K562 (cell line): ENCODE measurements around the gene TRAF7. TPM values are rescaled to one million over a fixed set of nuclear protein-coding genes. Genes with fewer than 3 reads are reported as not detected.
A peak's percentile ranks its signal among the peaks of the same experiment; 100 is the strongest.

ENCODE experiments used
- ATAC-seq: fragments of 200-7000 bp; cut with Tn5 transposase; 3 replicates; pipeline ENCODE4 v1.9.1; 2020; ENCODE audit warnings: moderate library complexity
- BruUV-seq: library from RNA; stranded (reverse); fragments of 400-500 nt; replicated peaks from 2 replicates; lab custom pipeline; 2021; lab: Mats Ljungman, UMichigan
- CTCF ChIA-PET: fragments of 300-600 bp; formaldehyde crosslinking; extraction: SDS; loops from one replicate; lab custom pipeline; 2021; ENCODE audit warnings: low intra/inter-chr PET ratio; lab: Yijun Ruan, JAX
- POLR2A ChIA-PET: fragments of 300-600, 350-650 bp; sonication (Branson Sonifier 250); formaldehyde crosslinking; extraction: SDS; loops from one replicate; lab custom pipeline; 2021; ENCODE audit warnings: antibody characterized with exemption, inconsistent platforms; lab: Yijun Ruan, JAX
- DNase-seq, 4 experiments: peaks; one replicate each; pipeline versions ENCODE4 v3.0.0 to v3.0.0-alpha.2; 2011 to 2018; ENCODE audit warnings: low spot score in 3 of 4, mixed read lengths in 3 of 4; ENCODE audit errors: extremely low read depth in 1 of 4
- FAIRE-seq: peaks from 2 replicates; lab custom pipeline; 2011; peaks lifted over from hg19 to GRCh38; lab: Jason Lieb, UNC
- H2AFZ ChIP-seq: 2 replicates; pipeline ENCODE4 v1.6.0; 2011; ENCODE audit warnings: low read depth, low read length, control low read depth, inconsistent platforms
- H3K27ac ChIP-seq: fragments of 200-600 bp; 3 replicates; pipeline ENCODE4 v1.8.0; 2011; ENCODE audit warnings: low read depth, mild to moderate bottlenecking, control low read depth, inconsistent platforms, low read length, moderate library complexity, mixed read lengths; ENCODE audit errors: extremely low read depth
- H3K27me3 ChIP-seq, 2 experiments: fragments of 300-600 bp in 1 of 2; 2 replicates in 1 of 2; 3 replicates in 1 of 2; pipeline versions ENCODE4 v1.6.0 to v1.8.0; 2011; ENCODE audit warnings: inconsistent platforms in 2 of 2, low read length in 2 of 2, mild to moderate bottlenecking in 1 of 2, mixed read lengths in 1 of 2, moderate library complexity in 1 of 2; ENCODE audit not compliant: control insufficient read depth in 2 of 2, insufficient read depth in 2 of 2
- H3K36me3 ChIP-seq: fragments of 300-600 bp; 3 replicates; pipeline ENCODE4 v1.8.0; 2011; ENCODE audit warnings: mild to moderate bottlenecking, low read length, inconsistent platforms; ENCODE audit not compliant: control insufficient read depth, insufficient read depth
- H3K4me1 ChIP-seq, 2 experiments: fragments of 200-600 bp in 1 of 2; replicated peaks in 1 of 2; 2 replicates in 1 of 2; 3 replicates in 1 of 2; pipeline versions ENCODE4 v1.5.1 to v1.8.0; 2011; ENCODE audit warnings: inconsistent platforms in 2 of 2, low read length in 2 of 2, mild to moderate bottlenecking in 1 of 2, mixed read lengths in 1 of 2, moderate library complexity in 1 of 2; ENCODE audit not compliant: control insufficient read depth in 2 of 2, insufficient read depth in 2 of 2
- H3K4me2 ChIP-seq: 2 replicates; pipeline ENCODE4 v1.6.1; 2011; ENCODE audit warnings: low read length, control low read depth, inconsistent platforms, mixed read lengths; ENCODE audit not compliant: insufficient read depth
- H3K4me3 ChIP-seq: fragments of 200-600 bp; sonication (generic), shearing (Covaris generic); 2 replicates; pipeline ENCODE4 v1.5.1; 2016; ENCODE audit warnings: control low read depth, inconsistent platforms
- H3K79me2 ChIP-seq: fragments of 200-600 bp; 3 replicates; pipeline ENCODE4 v1.8.0; 2011; ENCODE audit warnings: low read length, inconsistent platforms; ENCODE audit not compliant: control insufficient read depth, insufficient read depth
- H3K9ac ChIP-seq, 2 experiments: 2 replicates each; pipeline versions ENCODE4 v1.6.0 to v1.6.1; 2011; ENCODE audit warnings: low read depth in 2 of 2, low read length in 2 of 2, control low read depth in 1 of 2, inconsistent platforms in 1 of 2, mild to moderate bottlenecking in 1 of 2, mixed read lengths in 1 of 2; ENCODE audit not compliant: insufficient read depth in 1 of 2
- H3K9me1 ChIP-seq: one replicate; pipeline ENCODE4 v1.6.0; 2011; ENCODE audit warnings: inconsistent platforms, mild to moderate bottlenecking, low read length, moderate library complexity; ENCODE audit not compliant: control insufficient read depth, insufficient read depth
- H3K9me3 ChIP-seq: replicated peaks from 2 replicates; pipeline ENCODE4 v1.5.1; 2011; ENCODE audit warnings: low read depth, low read length, inconsistent platforms; ENCODE audit not compliant: control insufficient read depth, insufficient read depth
- H4K20me1 ChIP-seq: replicated peaks from 2 replicates; pipeline ENCODE4 v1.6.1; 2011; ENCODE audit warnings: low read length, inconsistent platforms, mixed read lengths; ENCODE audit not compliant: control insufficient read depth, insufficient read depth
- ATF1 ChIP-seq, 2 experiments: fragments of 450-650 bp in 1 of 2; IDR thresholded peaks; 2 replicates each; pipeline ENCODE4 v1.6.1; 2016; ENCODE audit warnings: missing compliant biosample characterization in 1 of 2, missing genetic modification characterization in 1 of 2
- CBX2 ChIP-seq: fragments of 200-600 bp; sonication (generic); IDR thresholded peaks from one replicate; pipeline ENCODE4 v1.6.1; 2012; ENCODE audit warnings: mild to moderate bottlenecking, low read length, inconsistent platforms; ENCODE audit not compliant: insufficient read depth, poor library complexity, severe bottlenecking
- DMBX1 ChIP-seq: fragments of 250-450 bp; sonication (Bioruptor Pico); IDR thresholded peaks from 2 replicates; pipeline ENCODE4 v1.8.0; 2022; ENCODE audit warnings: inconsistent platforms, mild to moderate bottlenecking, moderate library complexity, borderline replicate concordance
- GTF3C2 ChIP-seq: IDR thresholded peaks from 3 replicates; pipeline ENCODE4 v1.6.1; 2011; ENCODE audit warnings: borderline replicate concordance, mild to moderate bottlenecking, moderate library complexity; ENCODE audit not compliant: insufficient read length; ENCODE audit errors: extremely low read depth
- HNRNPH1 ChIP-seq: fragments of 200-400 bp; formaldehyde crosslinking; optimal IDR thresholded peaks from 2 replicates; pipeline ENCODE3; 2017; ENCODE audit warnings: low read depth, mild to moderate bottlenecking, low read length, moderate library complexity
- MYC ChIP-seq, 2 experiments: fragments of 250-450 bp in 1 of 2; sonication (Bioruptor Pico) in 1 of 2; IDR thresholded peaks; 2 replicates each; pipeline versions ENCODE4 v1.5.1 to v1.6.1; 2012 to 2021; ENCODE audit warnings: low read depth in 2 of 2, borderline replicate concordance in 1 of 2, improper control_type of control experiment in 1 of 2, low read length in 1 of 2, mild to moderate bottlenecking in 1 of 2, moderate library complexity in 1 of 2
- SAFB ChIP-seq: fragments of 200-400 bp; formaldehyde crosslinking; IDR thresholded peaks from 2 replicates; pipeline ENCODE4 v1.6.1; 2017; ENCODE audit warnings: low read depth, low read length, borderline replicate concordance
- THRAP3 ChIP-seq: fragments of 450-650 bp; IDR thresholded peaks from 2 replicates; pipeline ENCODE4 v1.6.1; 2016; ENCODE audit warnings: mild to moderate bottlenecking, inconsistent platforms, borderline replicate concordance
- ZBTB49 ChIP-seq: sonication (generic); formaldehyde crosslinking; IDR thresholded peaks from 2 replicates; pipeline ENCODE4 v1.8.0; 2022; ENCODE audit warnings: missing genetic modification reagents, mild to moderate bottlenecking, borderline replicate concordance
- ZNF696 ChIP-seq: fragments of 250-450 bp; sonication (Bioruptor Pico); conservative IDR thresholded peaks from 2 replicates; pipeline ENCODE4 v1.4.0; 2020; ENCODE audit warnings: mild to moderate bottlenecking, moderate library complexity
- WGBS: fragments of 100-300 bp; shearing (Covaris generic); methylation state at CpG from one replicate; pipeline ENCODE4 v1.1.6; 2016; ENCODE audit warnings: low coverage, mixed read lengths; ENCODE audit not compliant: insufficient coverage; ENCODE audit errors: missing lambda C conversion rate; 5-methylcytosine and 5-hydroxymethylcytosine counted together
- in situ Hi-C: fragments of 300-500 bp; cut with MboI; formaldehyde crosslinking; loops from 4 replicates; pipeline ENCODE4 v1.15.0; 2018; ENCODE audit warnings: inconsistent platforms, mixed read lengths
- intact Hi-C: fragments of 100-400 bp; cut with micrococcal nuclease; formaldehyde crosslinking; loops from 2 replicates; pipeline ENCODE4 v1.14.2; 2022
- polyA plus RNA-seq, 8 experiments: library from polyadenylated mRNA; depleted of rRNA in 4 of 8; stranded (reverse) in 5 of 8; unstranded in 3 of 8; fragments of >200 nt; fragmentation: Nextera tagmentation in 2 of 8; fragmentation: Illumina TruSeq in 1 of 8; extraction: Ambion mirVana in 2 of 8; extraction: Trizol in 1 of 8; gene quantifications; 2 replicates each; pipeline versions ENCODE4 v1.2.1 to v1.2.3, GENCODE V29; 2011 to 2014; ENCODE audit warnings: inconsistent platforms in 1 of 8, missing spikeins in 1 of 8
- total RNA-seq, 7 experiments: library from RNA; depleted of rRNA in 6 of 7; stranded (reverse); fragments of >200 nt in 6 of 7; fragmentation: Illumina TruSeq in 2 of 7; extraction: Trizol in 2 of 7; gene quantifications; 2 replicates each; pipeline versions ENCODE4 v1.2.1 to v1.2.3, GENCODE V29; 2011 to 2021; ENCODE audit warnings: low replicate concordance in 1 of 7

The TRAF7 gene
- total and polyA plus RNA-seq, 9 of the 15 experiments (the other 6 are each of a cell fraction or from before 2014, with no cell fraction given): 1.1 to 113 (median 41.6) TPM

GRCh38 chr16:2148714-2149629 lies 6.6 kb upstream of the TRAF7 start (continued):
- TF ChIP-seq ATF1 (CRISPR knock-in tag; IDR thresholded peaks at IDR 0.05) (no peak), ATF1 (tag; IDR thresholded peaks at IDR 0.05) (0 out of 2 replicates have a peak, but pooled peaks have one; percentile 23)

GRCh38 chr16:2149630-2150417 lies 5.8 kb upstream of the TRAF7 start:
- Histone ChIP-seq H3K9ac (peak overlapping the region; percentile 34 to 91), H3K4me3 (peak overlapping the region; percentile 48; the same call in 1 of the 2 replicates)
- no peak for TF ChIP-seq HNRNPH1
- no peak for TF ChIP-seq THRAP3
- no peak for TF ChIP-seq ZBTB49 (CRISPR knock-in tag)
- TF ChIP-seq ZNF696 (CRISPR knock-in tag): no peak
- no peak for TF ChIP-seq CBX2
- no peak for TF ChIP-seq MYC (IDR thresholded peaks at IDR 0.05; ENCODE audit: low read depth, low read length)
- TF ChIP-seq MYC (CRISPR knock-in tag; IDR thresholded peaks at IDR 0.05; ENCODE audit: borderline replicate concordance, low read depth): no peak
- no peak for TF ChIP-seq DMBX1 (CRISPR knock-in tag)
- no peak for TF ChIP-seq GTF3C2
- TF ChIP-seq SAFB: no peak

More at GRCh38 chr16:2149630-2150417, 5.8 kb upstream of the TRAF7 start:
- no peaks in the 10 kb centered on the region for H3K27me3 ChIP-seq
- BruUV-seq: no TSS peak
- H2AFZ ChIP-seq: no peak overlapping the region
- peak overlapping the region; percentile 82; the same call in 2 of the 3 replicates for H3K27ac ChIP-seq
- H3K36me3 ChIP-seq: peaks cover 38% of the 10 kb centered on the region
- no peak for FAIRE-seq
- peaks cover 40% of the 10 kb centered on the region for H3K79me2 ChIP-seq
- H3K9me3 ChIP-seq: no peaks in the 10 kb centered on the region
- peak in 2 of 4 experiments; percentile 39 to 58 for DNase-seq
- intact Hi-C loops: no loop called here
- in situ Hi-C loops: loop anchor here (10.0 kb wide), 1 partner anchor 65 kb away; no protein-coding TSS in a partner anchor
- peaks cover 21% of the 10 kb centered on the region for H3K9me1 ChIP-seq
- CTCF ChIA-PET: interaction anchor here (0.6 kb wide), 1 partner anchor 827 kb away, joined by 4 read pairs; no protein-coding TSS in a partner anchor
- peak overlapping the region; percentile 72 for H3K4me2 ChIP-seq
- no peak for ATAC-seq
- POLR2A ChIA-PET: interaction anchor here (0.5 to 2.1 kb wide), 6 partner anchors 9 to 337 kb away, joined by 3 to 7 read pairs (median 3); partner anchors contain the start of gene RNF151
- WGBS: 20% methylated on average over 23 of the region's 24 CpGs
- H4K20me1 ChIP-seq: peaks cover 47% of the 10 kb centered on the region
- H3K4me1 ChIP-seq: peaks cover 30 to 64% of the 10 kb centered on the region in 2 experiments
